Transverse colon (tissue), 4 donors: ENCODE data around the gene THOC2. TPM values are rescaled to one million over a fixed set of nuclear protein-coding genes. Genes with fewer than 3 reads are reported as not detected.
A peak's percentile ranks its signal among the peaks of the same experiment; 100 is the strongest.
"Not testable (repeated sequence)": the region's sequence is repeated elsewhere in the genome, so short reads cannot be mapped to it uniquely, and the experiment has no call there.

Source experiments
- DNase-seq: peaks from one replicate; pipeline ENCODE4 v3.0.0-alpha.2; 2019
- H3K27ac ChIP-seq, 4 donors: fragments of 200-600 bp; sonication (generic); 2 replicates each; pipeline ENCODE4 v1.5.1; 2016 to 2018; ENCODE audit warnings: inconsistent platforms in 4 of 4
- H3K27me3 ChIP-seq: fragments of 200-600 bp; sonication (generic); 2 replicates; pipeline ENCODE4 v1.5.1; 2017; ENCODE audit warnings: inconsistent platforms
- H3K36me3 ChIP-seq, 4 donors: fragments of 200-600 bp; sonication (generic); 2 replicates each; pipeline ENCODE4 v1.5.1; 2017 to 2019; ENCODE audit warnings: inconsistent platforms in 4 of 4
- H3K4me1 ChIP-seq, 4 donors: fragments of 200-600 bp; sonication (generic); 2 replicates each; pipeline ENCODE4 v1.5.1; 2017 to 2020; ENCODE audit warnings: inconsistent platforms in 4 of 4
- H3K4me3 ChIP-seq, 4 donors: fragments of 200-600 bp; sonication (generic); 1 replicate in 1 of 4; 2 replicates in 3 of 4; pipeline versions ENCODE4 v1.5.1 to v1.6.1; 2017 to 2019; ENCODE audit warnings: inconsistent platforms in 4 of 4
- H3K9me3 ChIP-seq, 2 donors: fragments of 200-600 bp; sonication (generic); 2 replicates each; pipeline ENCODE4 v1.5.1; 2017 to 2019; ENCODE audit warnings: inconsistent platforms in 2 of 2
- CTCF ChIP-seq, 5 experiments: fragments of 200-600 bp in 3 of 5; fragments of 450-650 bp in 2 of 5; sonication (generic) in 3 of 5; IDR thresholded peaks; 1 replicate in 2 of 5; 2 replicates in 3 of 5; pipeline ENCODE4 v1.5.1; 2016 to 2017; ENCODE audit warnings: antibody characterized with exemption in 5 of 5, inconsistent platforms in 3 of 5, mild to moderate bottlenecking in 2 of 5, moderate library complexity in 1 of 5
- EP300 ChIP-seq: sonication (generic); formaldehyde crosslinking; IDR thresholded peaks from one replicate; pipeline ENCODE4 v1.6.1; 2017; ENCODE audit warnings: antibody characterized with exemption, low read depth
- POLR2A ChIP-seq: fragments of 450-650 bp; IDR thresholded peaks from one replicate; pipeline ENCODE4 v1.6.1; 2016; ENCODE audit warnings: antibody characterized with exemption, mild to moderate bottlenecking, moderate library complexity
- POLR2AphosphoS5 ChIP-seq, 3 donors: sonication (generic); formaldehyde crosslinking; IDR thresholded peaks; one replicate each; pipeline ENCODE4 v1.6.1; 2016; ENCODE audit warnings: antibody characterized with exemption in 3 of 3
- whole genome bisulfite sequencing, 2 donors: methylation state at CpG; one replicate each; pipeline ENCODE4 v1.1.5; 2018; ENCODE audit warnings: low coverage in 1 of 2; 5-methylcytosine and 5-hydroxymethylcytosine counted together
- in situ Hi-C, 4 donors: fragments of 200-750 bp; cut with MboI; loops; one replicate each; pipeline versions ENCODE4 v1.15.0 to v1.15.1; 2017; ENCODE audit warnings: low sequenced_read_pairs in 3 of 4, low pct_ligation_motif_present in 1 of 4, low pct_unique_long_range_greater_than_20kb in 1 of 4
- intact Hi-C: fragments of 100-400 bp; cut with DNase I; formaldehyde crosslinking; loops from one replicate; pipeline ENCODE4 v1.15.1; 2023; ENCODE audit warnings: low total_unique reads
- total RNA-seq, 4 donors: library from RNA; depleted of rRNA; stranded (reverse); fragments of >200 nt; gene quantifications; one replicate each; pipeline ENCODE4 v1.1.0, GENCODE V29; 2016

THOC2 gene
- total RNA-seq, 4 donors from 2014 or later, result 49.4 to 149 (median 114) TPM

GRCh38 chrX:123728554-123728953, 4.3 kb downstream of the THOC2 start:
- intact Hi-C loops, result no loop called here
- Histone ChIP-seq H3K27ac (no peak overlapping the region), H3K4me1 (peaks cover 0 to 15% (median 6%) of the 10 kb centered on the region in 4 donors), H3K36me3 (no peaks in the 10 kb centered on the region), H3K9me3 (no peaks in the 10 kb centered on the region), H3K27me3 (no peaks in the 10 kb centered on the region), H3K4me3 (no peak overlapping the region)
- TF ChIP-seq POLR2A (no peak), CTCF (IDR thresholded peaks at IDR 0.05) (no peak), EP300 (no peak), POLR2AphosphoS5 (IDR thresholded peaks at IDR 0.05) (no peak)
- 62 to 71% methylated on average over 1 to 3 of the region's 3 CpGs for WGBS, 2 donors
- in situ Hi-C loops, result no loop called here
- DNase-seq, result no peak

- in situ Hi-C loops, result no loop called here
- Histone ChIP-seq H3K36me3 (no peaks in the 10 kb centered on the region), H3K9me3 (no peaks in the 10 kb centered on the region), H3K27me3 (no peaks in the 10 kb centered on the region), H3K27ac (no peak overlapping the region), H3K4me1 (peaks cover 0 to 15% (median 6%) of the 10 kb centered on the region in 4 donors), H3K4me3 (no peak overlapping the region)
- intact Hi-C loops, result no loop called here
- TF ChIP-seq EP300 (no peak), POLR2A (no peak), CTCF (IDR thresholded peaks at IDR 0.05) (no peak), POLR2AphosphoS5 (IDR thresholded peaks at IDR 0.05) (no peak)
- 49 to 50% methylated on average over 3 of the region's 3 CpGs for WGBS, 2 donors
- DNase-seq, result no peak
These were observed 4.8 kb downstream of the THOC2 start for GRCh38 chrX:123728016-123728415.

- H3K9me3 ChIP-seq, H3K4me1 ChIP-seq, H3K27me3 ChIP-seq, DNase-seq, H3K36me3 ChIP-seq, H3K4me3 ChIP-seq, H3K27ac ChIP-seq, intact Hi-C loops, in situ Hi-C loops: not testable (repeated sequence)
- WGBS, 2 donors, result 96% methylated on average over 1 of the region's 1 CpG; no CpG with 5 or more reads in 1 of the 2 donors
These were observed 10.7 kb downstream of the THOC2 start for GRCh38 chrX:123722193-123722592.

GRCh38 chrX:123720486-123720885, 12.4 kb downstream of the THOC2 start:
- DNase-seq, result no peak
- no peak for TF ChIP-seq POLR2AphosphoS5 (IDR thresholded peaks at IDR 0.05)
- no peak for TF ChIP-seq EP300
- no peak for TF ChIP-seq POLR2A
- no peak for TF ChIP-seq CTCF (IDR thresholded peaks at IDR 0.05)
- Histone ChIP-seq H3K36me3 (no peaks in the 10 kb centered on the region), H3K4me3 (no peak overlapping the region), H3K27ac (peak overlapping the region in 3 of 4 donors; percentile 19 to 37 (median 36)), H3K9me3 (no peaks in the 10 kb centered on the region), H3K27me3 (no peaks in the 10 kb centered on the region), H3K4me1 (peaks cover 0 to 5% (median 0%) of the 10 kb centered on the region in 4 donors)
- in situ Hi-C loops, result no loop called here
- 38% methylated on average over 2 of the region's 2 CpGs; no CpG with 5 or more reads in 1 of the 2 donors for WGBS, 2 donors
- intact Hi-C loops, result no loop called here

- Histone ChIP-seq H3K4me1 (peaks cover 0 to 5% (median 0%) of the 10 kb centered on the region in 4 donors), H3K9me3 (no peaks in the 10 kb centered on the region), H3K4me3 (no peak overlapping the region), H3K36me3 (no peaks in the 10 kb centered on the region), H3K27me3 (no peaks in the 10 kb centered on the region), H3K27ac (no peak overlapping the region)
- in situ Hi-C loops, result no loop called here
- no peak for DNase-seq
- no peak for TF ChIP-seq CTCF (IDR thresholded peaks at IDR 0.05)
- no peak for TF ChIP-seq POLR2A
- no peak for TF ChIP-seq POLR2AphosphoS5 (IDR thresholded peaks at IDR 0.05)
- TF ChIP-seq EP300, result no peak
- intact Hi-C loops, result no loop called here
These were observed 19.0 kb downstream of the THOC2 start for GRCh38 chrX:123713841-123714240.
